Right lobe of liver (tissue), 4 donors: ENCODE results near the gene PACRGL.

ENCODE experiments used
- POLR2A ChIP-seq: fragments of 450-650 bp; IDR thresholded peaks from one replicate; pipeline ENCODE4 v1.6.1; 2017; ENCODE audit warnings: antibody characterized with exemption, mild to moderate bottlenecking
- TF ChIP-seq, protein P1 (sequence below), 4 donors: fragments of 200-600 bp in 3 of 4; fragments of 450-650 bp in 1 of 4; IDR thresholded peaks; one replicate each; pipeline versions ENCODE4 v1.5.1 to v1.8.0; 2016 to 2022; ENCODE audit warnings: antibody characterized with exemption in 4 of 4, mild to moderate bottlenecking in 2 of 4
- donor health status: DM: no; HTN: no; CAD: no.
- donor health status: DM: no; HTN: no; CAD: no.
- donor health status: DM: no; HTN: yes; CAD: no.

DNA sequence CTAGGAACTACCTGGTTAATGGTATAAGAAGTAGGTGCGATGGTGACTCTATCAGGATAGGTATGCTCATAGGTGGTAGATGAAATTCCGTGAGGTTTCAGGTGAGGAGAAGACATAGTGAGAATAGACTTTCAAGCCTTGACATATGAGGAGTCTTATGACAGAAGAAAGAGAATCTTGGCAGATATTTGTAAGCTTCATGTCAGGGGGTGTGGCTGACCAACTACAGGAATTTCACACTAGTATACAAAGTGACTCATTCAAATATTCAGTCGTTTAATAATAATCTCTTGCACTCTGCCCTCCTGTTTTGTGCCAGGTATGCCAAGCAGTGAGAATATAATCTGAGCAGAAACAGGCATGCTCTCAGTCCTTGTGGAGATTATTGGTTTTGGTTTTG lies 22.8 kb downstream of the PACRGL start:
- TF ChIP-seq, protein P1, sequence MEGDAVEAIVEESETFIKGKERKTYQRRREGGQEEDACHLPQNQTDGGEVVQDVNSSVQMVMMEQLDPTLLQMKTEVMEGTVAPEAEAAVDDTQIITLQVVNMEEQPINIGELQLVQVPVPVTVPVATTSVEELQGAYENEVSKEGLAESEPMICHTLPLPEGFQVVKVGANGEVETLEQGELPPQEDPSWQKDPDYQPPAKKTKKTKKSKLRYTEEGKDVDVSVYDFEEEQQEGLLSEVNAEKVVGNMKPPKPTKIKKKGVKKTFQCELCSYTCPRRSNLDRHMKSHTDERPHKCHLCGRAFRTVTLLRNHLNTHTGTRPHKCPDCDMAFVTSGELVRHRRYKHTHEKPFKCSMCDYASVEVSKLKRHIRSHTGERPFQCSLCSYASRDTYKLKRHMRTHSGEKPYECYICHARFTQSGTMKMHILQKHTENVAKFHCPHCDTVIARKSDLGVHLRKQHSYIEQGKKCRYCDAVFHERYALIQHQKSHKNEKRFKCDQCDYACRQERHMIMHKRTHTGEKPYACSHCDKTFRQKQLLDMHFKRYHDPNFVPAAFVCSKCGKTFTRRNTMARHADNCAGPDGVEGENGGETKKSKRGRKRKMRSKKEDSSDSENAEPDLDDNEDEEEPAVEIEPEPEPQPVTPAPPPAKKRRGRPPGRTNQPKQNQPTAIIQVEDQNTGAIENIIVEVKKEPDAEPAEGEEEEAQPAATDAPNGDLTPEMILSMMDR (IDR thresholded peaks at IDR 0.05), result no peak
- TF ChIP-seq POLR2A, result no peak
